Left cardiac atrium (tissue), 4 donors: ENCODE results near the gene FUS. TPM values are rescaled to one million over a fixed set of nuclear protein-coding genes. Genes with fewer than 3 reads are reported as not detected.

Source experiments
- ATAC-seq, 2 donors: fragments of 200-7000 bp; cut with Tn5 transposase; one replicate each; pipeline ENCODE4 v1.9.1; 2020; ENCODE audit warnings: mild to moderate bottlenecking in 2 of 2, moderate library complexity in 2 of 2
- DNase-seq: peaks from one replicate; pipeline ENCODE4 v3.0.0-alpha.2; 2020
- intact Hi-C, 2 donors: fragments of 100-400 bp; cut with DNase I; formaldehyde crosslinking; loops; one replicate each; pipeline versions ENCODE4 v1.14.1 to v1.15.1; 2022 to 2023
- total RNA-seq, 2 donors: library from RNA; stranded (reverse); fragmentation: NEBNext Ultra II Directional; extraction: Animal tissue kit (Norgen Biotek cat#: 25700); gene quantifications; one replicate each; pipeline ENCODE4 v1.2.1, GENCODE V29; 2021
- donor health status: DM: no; HTN: yes; CAD: no.
- donor health status: DM: no; HTN: yes; CAD: no; lungs with severe emphysema.
- donor health status: DM: yes; HTN: yes; CAD: no.
- donor health status: Dilated cardiomyopathy.

Gene FUS
- total RNA-seq, 2 donors from 2014 or later: 99.5 to 192 TPM

DNA sequence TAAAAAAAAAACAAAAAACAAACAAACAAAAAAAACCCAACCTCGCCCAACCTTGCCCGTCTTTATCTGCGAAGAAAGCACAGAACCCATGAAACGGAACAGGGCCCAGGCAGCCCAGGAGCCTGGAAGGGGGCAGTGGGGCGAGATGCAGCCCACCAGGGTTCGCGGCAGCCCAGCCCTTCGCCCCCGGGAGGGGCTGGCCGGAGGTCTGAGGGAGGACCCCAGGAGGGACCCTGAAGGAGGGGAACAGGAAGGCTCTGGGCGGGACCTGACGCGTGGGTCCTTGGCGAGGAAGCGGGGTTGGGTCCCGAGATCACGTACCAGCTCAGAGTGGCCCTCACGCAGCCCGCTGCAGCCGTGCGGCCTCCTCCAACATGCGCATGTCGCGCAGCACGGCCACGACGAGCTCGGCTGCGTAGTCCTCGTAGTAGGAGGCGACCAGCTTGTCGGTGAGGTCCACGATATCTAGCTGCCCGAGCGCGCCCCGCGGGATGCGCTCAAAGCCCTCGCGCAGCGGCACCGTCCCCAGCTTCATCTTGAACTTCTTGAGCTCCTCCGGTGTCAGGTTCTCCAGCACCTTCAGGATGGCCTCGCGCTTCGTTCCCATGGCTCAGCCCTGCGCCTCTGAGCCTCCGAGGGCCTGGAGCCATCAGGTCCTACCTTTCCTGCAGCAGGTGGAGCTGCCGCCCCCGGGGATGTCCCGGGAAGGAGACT lies 36.6 kb downstream of the FUS start, which contains the start of gene PYDC1:
Gene PYDC1, minus strand, starts transcription at position 714 of the 714 bp plus-strand sequence. Its CDS starts 107 bp downstream, at position 607.
- DNase-seq: no peak
- peak in 1 of 2 donors; percentile 2 for ATAC-seq
- intact Hi-C loops: no loop called here

DNA sequence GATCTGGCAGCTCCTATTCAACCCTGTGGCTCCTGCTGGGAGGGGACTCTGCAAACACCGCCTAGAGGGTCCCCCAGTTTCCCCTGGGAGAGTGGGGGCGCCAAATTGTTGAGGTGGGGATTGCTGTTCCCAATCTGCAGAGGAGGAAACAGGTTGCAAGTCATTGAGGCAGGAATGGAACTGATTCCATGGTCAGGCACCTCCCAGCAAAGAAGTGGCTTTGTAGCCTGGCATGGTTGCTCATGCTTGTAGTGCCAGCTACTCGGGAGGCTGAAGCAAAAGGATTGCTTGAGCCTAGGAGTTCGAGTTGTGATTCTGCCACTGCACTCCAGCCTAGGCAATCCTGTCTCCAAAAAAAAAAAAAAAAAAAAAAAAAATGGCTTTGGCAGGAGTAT lies 37.2 kb downstream of the FUS start:
- DNase-seq (no peak), ATAC-seq (no peak)
- intact Hi-C loops: no loop called here

DNA sequence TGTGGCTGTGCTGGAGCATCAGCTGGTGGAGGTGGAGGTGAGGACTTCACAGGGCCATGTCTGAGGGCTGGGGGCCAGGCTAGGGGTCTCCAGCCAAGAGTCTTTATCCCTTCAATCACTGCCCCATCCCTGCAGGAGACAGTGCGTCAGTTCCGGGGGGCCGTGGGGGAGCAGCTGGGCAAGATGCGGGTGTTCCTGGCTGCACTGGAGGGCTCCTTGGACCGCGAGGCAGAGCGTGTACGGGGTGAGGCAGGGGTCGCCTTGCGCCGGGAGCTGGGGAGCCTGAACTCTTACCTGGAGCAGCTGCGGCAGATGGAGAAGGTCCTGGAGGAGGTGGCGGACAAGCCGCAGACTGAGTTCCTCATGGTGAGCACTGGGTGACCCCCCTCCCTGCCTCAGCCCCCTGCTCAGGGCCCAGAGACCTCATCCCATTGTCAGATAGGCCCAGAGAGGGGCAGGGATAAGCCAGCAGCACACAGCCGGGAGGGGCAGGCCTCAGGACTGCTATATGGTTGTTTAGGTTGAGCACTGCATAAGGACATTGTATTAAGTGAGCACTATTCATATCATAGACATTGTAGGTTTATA lies 39.3 kb downstream of the FUS start:
- DNase-seq (no peak), ATAC-seq (no peak)
- intact Hi-C loops: no loop called here

DNA sequence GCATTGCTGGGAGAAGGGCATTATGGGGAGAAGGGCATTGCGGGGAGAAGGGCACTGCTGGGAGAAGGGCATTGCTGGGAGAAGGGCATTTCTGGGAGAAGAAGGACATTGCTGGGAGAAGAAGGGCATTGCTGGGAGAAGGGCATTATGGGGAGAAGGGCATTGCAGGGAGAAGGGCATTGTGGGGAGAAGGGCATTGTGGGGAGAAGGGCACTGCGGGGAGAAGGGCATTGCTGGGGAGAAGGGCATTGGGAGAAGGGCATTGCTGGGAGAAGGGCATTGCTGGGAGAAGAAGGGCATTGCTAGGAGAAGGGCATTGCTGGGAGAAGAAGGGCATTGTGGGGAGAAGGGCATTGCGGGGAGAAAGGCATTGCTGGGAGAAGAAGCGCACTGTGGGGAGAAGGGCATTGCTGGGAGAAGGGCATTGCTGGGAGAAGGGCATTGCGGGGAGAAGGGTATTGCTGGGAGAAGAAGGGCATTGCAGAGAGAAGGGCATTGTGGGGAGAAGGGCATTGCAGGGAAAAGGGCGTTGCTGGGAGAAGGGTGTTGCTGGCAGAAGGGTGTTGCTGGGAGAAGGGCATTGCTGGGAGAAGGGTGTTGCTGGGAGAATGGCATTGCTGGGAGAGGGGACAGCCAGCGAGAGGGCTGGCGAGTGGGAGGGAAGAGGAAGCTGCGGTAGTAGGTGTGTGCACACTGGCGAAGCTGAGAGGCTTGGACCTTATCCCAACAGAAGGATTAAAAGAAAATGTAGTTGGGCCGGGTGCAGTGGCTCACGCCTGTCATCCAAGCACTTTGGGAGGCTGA lies 41.6 kb downstream of the FUS start:
- no peak for ATAC-seq
- no peak for DNase-seq
- intact Hi-C loops: no loop called here

DNA sequence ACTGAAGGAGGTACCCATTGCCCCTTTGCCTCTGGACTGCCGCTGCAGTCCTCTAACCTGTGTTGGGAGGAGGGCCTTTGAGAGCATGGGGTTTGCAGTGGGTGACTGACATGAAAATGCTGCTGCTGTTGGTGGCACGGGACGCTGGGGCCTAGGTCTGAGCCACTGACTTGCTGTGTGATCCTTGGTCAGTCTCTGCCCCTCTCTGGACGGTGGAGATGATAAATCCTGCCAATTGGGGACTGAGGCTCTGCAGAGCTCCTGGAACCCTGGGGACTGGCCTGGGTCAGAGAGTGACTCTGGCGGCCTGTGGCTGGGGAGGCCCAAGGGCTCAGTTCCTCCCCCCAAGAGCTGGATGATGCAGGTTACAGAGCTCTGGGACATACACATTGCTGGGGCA lies 43.1 kb downstream of the FUS start:
- DNase-seq (no peak), ATAC-seq (no peak)
- intact Hi-C loops: no loop called here

DNA sequence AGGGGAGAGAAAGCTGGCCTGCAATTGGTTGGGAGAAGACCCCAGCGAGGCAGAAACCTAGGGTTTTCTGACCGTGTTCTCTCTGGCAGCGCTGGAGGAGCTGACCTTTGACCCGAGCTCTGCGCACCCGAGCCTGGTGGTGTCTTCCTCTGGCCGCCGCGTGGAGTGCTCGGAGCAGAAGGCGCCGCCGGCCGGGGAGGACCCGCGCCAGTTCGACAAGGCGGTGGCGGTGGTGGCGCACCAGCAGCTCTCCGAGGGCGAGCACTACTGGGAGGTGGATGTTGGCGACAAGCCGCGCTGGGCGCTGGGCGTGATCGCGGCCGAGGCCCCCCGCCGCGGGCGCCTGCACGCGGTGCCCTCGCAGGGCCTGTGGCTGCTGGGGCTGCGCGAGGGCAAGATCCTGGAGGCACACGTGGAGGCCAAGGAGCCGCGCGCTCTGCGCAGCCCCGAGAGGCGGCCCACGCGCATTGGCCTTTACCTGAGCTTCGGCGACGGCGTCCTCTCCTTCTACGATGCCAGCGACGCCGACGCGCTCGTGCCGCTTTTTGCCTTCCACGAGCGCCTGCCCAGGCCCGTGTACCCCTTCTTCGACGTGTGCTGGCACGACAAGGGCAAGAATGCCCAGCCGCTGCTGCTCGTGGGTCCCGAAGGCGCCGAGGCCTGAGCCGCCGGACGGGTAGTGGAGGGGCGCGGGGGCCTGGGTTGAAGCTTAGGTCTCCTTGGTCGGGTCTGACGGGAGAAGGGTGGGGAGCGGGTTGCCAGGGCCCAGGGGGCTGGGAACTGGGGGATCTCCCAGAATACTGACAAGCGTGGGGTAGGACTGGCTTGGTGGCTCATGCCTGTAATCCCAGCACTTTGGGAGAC lies 44.4 kb downstream of the FUS start:
- intact Hi-C loops: no loop called here
- ATAC-seq (no peak), DNase-seq (no peak)

DNA sequence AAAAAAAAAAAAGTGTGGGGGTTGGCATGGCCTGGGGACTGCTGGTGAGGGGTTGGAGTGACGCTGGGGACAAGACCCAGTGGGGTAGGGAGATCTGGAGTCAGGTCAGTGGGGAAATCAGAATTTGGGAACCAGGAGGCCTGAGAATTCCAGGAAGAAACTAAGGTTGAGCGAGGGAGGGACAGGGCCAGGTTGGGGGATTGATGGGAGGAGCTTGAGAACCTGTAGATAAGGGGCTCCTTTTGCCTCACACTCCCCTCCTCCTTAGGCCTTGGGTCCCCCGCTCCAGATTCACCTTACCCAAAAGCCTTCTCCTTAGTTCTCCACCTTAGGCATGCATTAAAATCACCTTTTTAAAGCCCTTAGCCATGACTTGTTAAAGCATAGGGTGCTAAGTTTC lies 45.3 kb downstream of the FUS start:
- intact Hi-C loops: no loop called here
- ATAC-seq (no peak), DNase-seq (no peak)

DNA sequence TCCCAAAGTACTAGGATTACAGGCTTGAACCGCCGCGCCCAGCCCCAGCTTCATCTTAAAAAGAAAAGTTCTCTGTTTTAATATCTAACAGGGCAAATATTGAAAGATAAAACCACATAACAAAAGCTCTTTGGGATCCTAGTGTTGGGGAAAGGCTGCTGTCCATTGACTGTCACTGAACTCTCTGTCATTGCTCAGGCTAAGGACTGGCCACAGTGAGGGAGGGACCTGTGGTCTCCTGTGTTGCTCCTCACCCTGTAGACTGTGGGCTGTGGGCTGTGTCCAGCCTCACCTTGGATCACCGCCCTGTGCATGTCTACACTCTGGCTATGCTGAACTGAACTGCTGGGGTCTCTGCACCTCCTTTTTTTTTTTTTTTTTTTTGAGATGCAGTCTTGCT lies 48.3 kb downstream of the FUS start:
- DNase-seq: no peak
- intact Hi-C loops: no loop called here
- ATAC-seq: no peak

DNA sequence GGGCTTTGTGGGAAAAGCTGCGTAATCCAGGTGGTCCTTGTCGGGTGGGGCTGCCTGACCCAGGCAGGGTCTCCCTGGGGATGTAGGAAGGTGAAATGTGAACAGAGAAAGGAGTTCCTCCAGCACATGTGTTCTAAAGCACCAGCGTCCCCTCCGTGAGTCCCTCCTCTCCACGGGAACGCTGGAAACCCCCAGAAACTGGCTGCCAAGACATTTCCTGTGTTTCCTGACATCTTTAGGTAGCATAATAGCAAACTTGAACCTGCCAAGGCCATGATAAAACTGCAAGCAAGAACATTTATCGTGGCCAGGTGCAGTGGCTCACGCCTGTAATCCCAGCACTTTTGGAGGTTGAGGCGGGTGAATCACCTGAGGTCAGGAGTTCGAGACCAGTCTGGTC lies 49.6 kb downstream of the FUS start:
- intact Hi-C loops: no loop called here
- DNase-seq (no peak), ATAC-seq (no peak)

DNA sequence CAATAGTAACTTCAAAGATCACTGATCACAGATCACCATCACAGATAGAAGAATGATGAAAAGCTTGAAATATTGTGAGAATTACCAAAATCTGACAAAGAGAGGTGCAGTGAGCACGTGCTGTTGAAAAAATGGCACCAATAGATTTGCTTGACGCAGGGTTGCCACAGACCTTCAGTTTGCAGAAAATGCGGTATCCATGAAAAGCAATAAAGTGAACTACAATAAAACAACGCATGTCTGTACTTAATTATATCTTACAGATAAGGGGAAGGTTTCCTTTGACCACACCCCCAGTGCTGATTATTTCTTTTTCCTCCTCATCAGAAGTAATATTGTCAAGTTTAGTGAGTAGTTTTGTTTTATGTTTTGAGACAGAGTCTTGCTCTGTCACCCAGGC lies 58.1 kb downstream of the FUS start:
- no peak for ATAC-seq
- intact Hi-C loops: no loop called here
- DNase-seq: no peak

Other genes with a start within 250 kb of the FUS start
- 10 to 100 TPM in 1 of 2 donors, 1 to 10 TPM in 1; 8.8 to 14.2 TPM for gene ORAI3, start 231.1 kb upstream of the FUS start, total RNA-seq
- 10 to 100 TPM in 1 of 2 donors, 1 to 10 TPM in 1; 9.2 to 10.9 TPM for gene SETD1A, start 222.4 kb upstream of the FUS start, total RNA-seq
- gene HSD3B7, start 194.9 kb upstream of the FUS start, total RNA-seq: 1 to 10 TPM; 9.8 to 10.0 TPM
- gene STX1B, start 169.5 kb upstream of the FUS start, total RNA-seq: 1 to 10 TPM; 1.1 to 1.2 TPM
- gene STX4, start 146.6 kb upstream of the FUS start, total RNA-seq: 10 to 100 TPM; 45.8 to 53.4 TPM
- gene ZNF668, start 105.9 kb upstream of the FUS start, total RNA-seq: 1 to 10 TPM; 5.5 to 6.6 TPM
- 1 to 10 TPM; 7.6 to 8.2 TPM for gene ZNF646, start 105.7 kb upstream of the FUS start, total RNA-seq
- gene PRSS53, start 91.2 kb upstream of the FUS start, total RNA-seq: 1 to 10 TPM in 1 of 2 donors, under 1 TPM in 1; 0.71 to 1.1 TPM
- gene VKORC1, start 85.3 kb upstream of the FUS start, total RNA-seq: 10 to 100 TPM; 47.1 to 53.2 TPM
- gene BCKDK, start 71.8 kb upstream of the FUS start, total RNA-seq: 10 to 100 TPM; 43.4 to 46.4 TPM
- gene KAT8, start 62.5 kb upstream of the FUS start, total RNA-seq: 10 to 100 TPM; 57.3 to 74.1 TPM
- gene PRSS8, start 44.4 kb upstream of the FUS start, total RNA-seq: under 1 TPM in 1 of 2 donors, not detected in 1; 0.21 TPM
- gene PRSS36, start 30.1 kb upstream of the FUS start, total RNA-seq: 1 to 10 TPM; 3.0 to 4.2 TPM
- gene PYCARD, start 22.6 kb downstream of the FUS start, total RNA-seq: 10 to 100 TPM; 10.8 to 19.1 TPM
- under 1 TPM; 0.44 to 0.47 TPM for gene TRIM72, start 34.0 kb downstream of the FUS start, total RNA-seq
- gene PYDC1, start 37.0 kb downstream of the FUS start, total RNA-seq: not detected
- 10 to 100 TPM in 1 of 2 donors, 1 to 10 TPM in 1; 7.4 to 22.1 TPM for gene ITGAM, start 79.8 kb downstream of the FUS start, total RNA-seq
- 1 to 10 TPM; 1.7 to 3.5 TPM for gene ITGAX, start 175.0 kb downstream of the FUS start, total RNA-seq
- under 1 TPM in 1 of 2 donors, not detected in 1; 0.24 TPM for gene ITGAD, start 213.2 kb downstream of the FUS start, total RNA-seq
- gene COX6A2, start 248.2 kb downstream of the FUS start, total RNA-seq: 100 to 1,000 TPM; 743 to 769 TPM